ENCODE results near the gene OTOP1. TPM values are rescaled to one million over a fixed set of nuclear protein-coding genes. Genes with fewer than 3 reads are reported as not detected.
"Not testable (repeated sequence)": the region's sequence is repeated elsewhere in the genome, so short reads cannot be mapped to it uniquely, and the experiment has no call there.

Gene OTOP1
- polyA plus RNA-seq, 3 donors, result not detected

DNA sequence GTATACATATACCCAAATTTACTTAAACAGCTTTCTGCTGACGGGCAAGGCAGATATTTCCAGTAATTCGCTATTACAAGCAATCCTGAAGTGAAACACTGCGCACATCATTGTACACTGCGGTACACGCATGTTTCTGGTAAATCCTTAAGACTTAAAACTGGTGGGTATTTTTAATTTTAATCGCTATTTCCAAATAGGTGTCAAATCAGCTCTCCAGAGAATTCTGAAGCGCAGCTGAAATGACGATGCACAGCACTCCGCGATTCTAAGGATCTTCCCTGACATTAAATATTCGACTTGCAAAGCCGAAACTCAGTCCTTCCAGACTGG, 20.9 kb upstream of the OTOP1 start:
- DNase-seq (ENCODE audit: extremely low read depth in 1 of 11, low read depth in 9 of 11, low spot score in 4 of 11), result no peak

DNA sequence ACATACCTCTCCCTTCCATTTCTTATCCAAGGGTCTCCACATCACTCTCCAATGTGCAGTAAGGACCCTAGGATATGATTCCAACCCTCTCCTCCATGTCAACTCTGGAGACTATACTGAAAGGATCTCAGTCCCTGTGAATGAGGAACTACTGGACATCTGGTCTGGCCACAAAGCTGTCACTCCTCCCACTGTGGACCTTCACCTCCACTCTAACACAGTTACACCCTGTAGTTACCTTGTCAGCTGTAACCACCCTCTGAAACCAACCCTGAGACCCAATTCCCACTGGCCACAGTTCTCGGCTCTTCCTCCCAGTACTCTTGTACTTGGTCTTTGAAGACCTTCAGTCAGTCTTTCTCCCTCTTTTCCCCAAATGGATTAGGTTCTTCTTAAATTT, 18.4 kb upstream of the OTOP1 start:
- DNase-seq (ENCODE audit: extremely low read depth in 1 of 11, low read depth in 9 of 11, low spot score in 4 of 11), result no peak

DNA sequence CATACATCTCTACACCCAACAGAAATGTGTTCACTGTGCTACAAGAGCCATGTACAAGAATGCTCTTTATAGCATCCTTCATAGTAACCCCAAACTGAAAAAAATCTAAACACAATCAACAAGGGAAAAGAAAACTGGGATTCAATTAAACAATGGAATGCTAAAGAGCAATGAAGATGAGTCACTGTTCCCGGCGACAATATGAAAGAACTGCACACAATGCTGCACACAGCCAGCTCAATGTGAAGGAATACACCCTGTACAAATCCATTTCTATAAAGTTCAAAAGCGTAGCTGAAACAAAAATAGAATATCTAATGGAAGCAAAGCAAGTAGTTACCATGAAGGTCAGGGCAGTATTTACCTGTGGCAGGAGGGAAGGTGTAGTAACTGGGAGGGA, 12.8 kb upstream of the OTOP1 start:
- not testable (repeated sequence) for DNase-seq (ENCODE audit: extremely low read depth in 1 of 11, low read depth in 9 of 11, low spot score in 4 of 11)

DNA sequence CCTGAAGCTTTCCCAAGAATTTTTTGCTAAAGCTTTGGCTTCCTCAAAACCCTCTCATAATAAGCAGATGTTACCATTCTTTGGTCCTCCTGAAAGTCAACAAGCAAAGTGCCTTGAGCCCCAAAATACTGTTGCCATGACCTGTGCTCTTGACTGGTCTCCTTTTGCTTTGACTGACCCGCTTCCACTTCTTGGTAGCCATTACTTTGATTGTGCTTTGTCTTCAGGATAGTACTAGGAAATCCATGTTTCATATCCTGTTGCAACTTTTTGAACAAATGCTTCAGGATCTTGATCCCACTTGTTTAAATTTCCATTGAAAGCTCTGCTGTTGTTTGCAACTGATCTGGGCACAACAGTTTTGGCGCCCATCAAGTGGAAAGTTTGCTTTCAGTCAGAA, 6.9 kb upstream of the OTOP1 start:
- no peak for DNase-seq (ENCODE audit: extremely low read depth in 1 of 11, low read depth in 9 of 11, low spot score in 4 of 11)

DNA sequence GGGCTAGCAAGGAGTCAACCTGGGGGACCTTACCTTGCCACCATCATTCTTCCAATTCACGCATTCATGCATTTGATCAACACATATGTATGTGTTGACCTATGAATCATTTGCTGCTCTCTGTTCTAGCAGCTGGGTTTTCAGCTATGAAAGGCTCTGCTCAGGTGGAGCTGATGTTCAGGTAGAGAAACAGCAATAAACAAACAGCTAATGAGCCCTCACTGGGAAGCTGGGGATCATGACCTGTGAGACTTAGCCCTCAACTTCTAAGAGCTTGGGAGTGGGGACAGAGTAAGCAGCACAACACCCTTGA, 1.6 kb upstream of the OTOP1 start:
- DNase-seq (ENCODE audit: extremely low read depth in 1 of 11, low read depth in 9 of 11, low spot score in 4 of 11), result no peak

DNA sequence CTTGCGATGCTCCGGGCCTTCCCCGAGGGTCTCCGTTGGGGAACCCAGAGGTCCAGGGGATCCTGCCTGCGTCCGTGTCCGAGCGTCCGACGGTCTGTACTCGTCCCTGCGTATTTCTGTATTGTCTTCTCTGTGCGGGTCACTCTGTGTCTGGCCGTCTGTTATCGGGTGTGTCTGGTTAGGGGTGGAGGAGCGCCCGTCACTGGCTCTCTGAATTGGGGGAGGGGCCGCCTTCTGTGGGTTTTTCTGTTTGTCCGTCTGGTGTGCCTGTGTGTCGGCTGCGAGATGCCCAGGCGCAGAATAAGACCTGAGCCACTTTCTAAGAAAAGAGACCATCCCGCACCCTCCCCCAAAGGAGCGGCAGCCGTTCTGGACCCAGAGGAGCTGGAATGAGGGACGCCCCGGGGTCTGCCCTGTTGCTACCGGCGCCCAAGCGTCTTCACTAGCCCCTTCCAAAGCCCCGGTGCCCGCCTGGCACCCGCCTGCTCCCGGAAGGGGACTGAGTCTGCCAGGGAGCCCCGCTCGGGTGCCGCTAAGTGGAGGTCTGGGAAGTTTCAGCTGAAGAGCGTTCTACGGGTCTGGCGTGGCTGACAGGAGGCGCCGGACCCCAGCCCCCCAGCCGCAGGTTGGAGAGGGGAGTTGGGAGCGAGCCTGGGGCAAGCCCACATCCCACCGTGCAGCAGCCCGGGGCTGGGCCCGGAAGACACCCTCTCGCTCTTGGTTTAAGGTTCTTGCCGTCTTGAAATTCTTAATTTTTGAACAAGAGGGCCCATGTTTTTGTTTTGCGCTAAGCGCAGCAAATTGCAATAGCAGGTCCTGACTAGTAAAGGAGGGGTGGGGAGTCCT, 1.0 kb upstream of the OTOP1 start:
- DNase-seq (ENCODE audit: extremely low read depth in 1 of 11, low read depth in 9 of 11, low spot score in 4 of 11), result no peak

DNA sequence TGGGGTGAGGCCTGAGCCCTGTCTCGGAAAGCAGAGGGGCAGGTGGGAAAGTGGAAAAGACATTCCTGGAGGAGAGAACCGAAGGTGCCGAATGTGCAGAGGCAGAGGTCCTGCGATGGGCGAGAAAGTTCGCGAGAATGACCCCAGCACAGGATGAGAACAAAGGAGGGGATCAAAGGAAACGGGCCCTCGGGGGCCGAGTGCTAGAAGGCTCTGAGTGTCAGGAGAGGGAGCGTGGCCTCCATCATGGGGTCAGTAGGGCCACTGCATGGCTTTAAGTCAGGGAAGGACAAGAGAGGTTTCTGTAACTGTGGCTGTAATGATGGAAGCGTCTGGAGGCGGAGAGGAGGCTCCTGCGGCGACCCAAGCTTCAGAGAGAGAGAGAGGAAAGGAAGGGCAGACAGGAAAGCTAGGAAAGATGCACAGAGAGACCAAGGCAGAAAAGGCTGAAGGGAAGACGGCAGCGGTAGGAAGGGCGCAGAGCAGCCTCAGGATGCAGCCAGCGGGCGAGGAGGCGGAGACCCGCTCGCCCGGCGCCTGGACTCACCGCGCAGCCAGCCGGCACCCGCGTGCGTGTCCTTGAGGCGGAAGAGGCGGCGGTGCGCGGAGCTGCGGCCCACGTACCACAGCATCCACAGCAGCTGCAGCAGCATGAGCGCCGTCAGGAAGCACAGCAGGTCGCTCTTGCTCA, 669 bp downstream of the OTOP1 start:
- DNase-seq (ENCODE audit: extremely low read depth in 1 of 11, low read depth in 9 of 11, low spot score in 4 of 11), result no peak

DNA sequence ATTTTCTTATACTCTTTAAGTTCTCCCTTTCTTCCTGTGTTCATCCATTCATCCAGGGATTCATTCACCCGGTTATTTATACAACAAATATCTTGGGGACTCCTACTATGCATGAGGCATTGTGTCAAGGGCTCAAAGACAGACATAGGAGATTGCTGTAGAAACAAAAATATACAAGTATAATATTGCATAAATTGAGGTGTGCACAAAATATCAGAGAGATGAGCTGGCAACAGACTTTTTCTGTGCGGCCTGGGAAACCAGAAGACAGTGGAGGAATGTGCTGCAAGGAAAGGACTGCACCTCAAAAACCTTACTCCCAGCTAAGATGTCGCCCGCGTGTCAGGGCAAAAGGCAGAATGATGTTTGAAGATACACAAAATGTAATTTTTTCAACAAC, 9.6 kb downstream of the OTOP1 start:
- DNase-seq (ENCODE audit: extremely low read depth in 1 of 11, low read depth in 9 of 11, low spot score in 4 of 11), result no peak

DNA sequence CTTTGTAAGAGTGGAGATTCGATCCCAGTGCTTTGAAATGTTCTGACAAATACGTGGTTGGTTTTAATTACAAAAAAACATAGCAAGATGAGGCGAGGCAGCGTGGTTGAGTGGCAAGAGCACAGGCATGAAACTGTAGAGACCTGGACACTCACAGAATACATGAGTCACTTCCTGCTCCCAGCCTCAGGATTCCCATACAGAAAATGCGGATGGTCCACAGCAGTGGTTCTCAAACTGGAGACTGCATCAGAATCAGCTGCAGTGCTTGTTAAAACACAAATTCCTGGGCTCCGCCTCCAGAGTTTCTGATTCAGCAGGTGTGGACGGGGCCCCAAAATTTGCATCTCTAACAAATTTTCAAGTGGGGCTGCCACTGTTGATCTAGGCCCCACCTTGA, 10.1 kb downstream of the OTOP1 start:
- DNase-seq (ENCODE audit: extremely low read depth in 1 of 11, low read depth in 9 of 11, low spot score in 4 of 11), result no peak

DNA sequence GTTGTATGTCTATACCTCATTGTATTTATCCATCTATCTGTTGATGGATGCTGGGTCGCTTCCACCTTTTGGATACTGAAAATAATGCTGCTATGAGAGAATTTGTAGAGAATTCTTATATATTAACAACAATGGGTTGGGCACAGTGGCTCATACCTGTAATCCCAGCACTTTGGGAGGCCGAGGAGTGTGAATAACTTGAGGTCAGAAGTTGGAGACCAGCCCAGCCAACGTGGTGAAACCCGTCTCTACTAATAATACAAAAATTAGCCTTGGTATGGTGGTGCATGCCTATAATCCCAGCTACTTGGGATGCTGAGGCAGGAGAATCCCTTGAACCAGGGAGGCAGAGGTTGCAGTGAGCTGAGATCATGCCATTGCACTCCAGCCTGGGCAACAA, 13.1 kb downstream of the OTOP1 start:
- DNase-seq (ENCODE audit: extremely low read depth in 1 of 11, low read depth in 9 of 11, low spot score in 4 of 11), result not testable (repeated sequence)

GRCh38 chr4:4206204-4206603, 20.5 kb downstream of the OTOP1 start:
- no peak for DNase-seq (ENCODE audit: extremely low read depth in 1 of 11, low read depth in 9 of 11, low spot score in 4 of 11)

DNA sequence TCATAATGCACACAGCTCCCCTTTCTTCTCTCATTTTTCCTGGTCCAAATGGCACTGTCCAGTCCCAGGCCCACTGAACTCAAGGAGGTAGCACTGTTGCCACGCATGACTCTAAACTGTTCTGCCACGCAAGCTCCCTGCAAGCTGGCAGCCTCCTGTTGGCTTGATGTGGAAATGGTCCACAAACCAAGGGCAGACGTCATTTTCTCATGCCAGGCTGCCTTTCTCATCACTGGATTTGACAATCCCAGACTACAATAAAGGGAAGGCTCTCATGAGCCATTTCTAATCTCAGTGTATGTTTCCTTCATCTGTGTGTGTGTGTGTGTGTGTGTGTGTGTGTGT, 22.4 kb downstream of the OTOP1 start:
- DNase-seq (ENCODE audit: extremely low read depth in 1 of 11, low read depth in 9 of 11, low spot score in 4 of 11), result no peak

DNA sequence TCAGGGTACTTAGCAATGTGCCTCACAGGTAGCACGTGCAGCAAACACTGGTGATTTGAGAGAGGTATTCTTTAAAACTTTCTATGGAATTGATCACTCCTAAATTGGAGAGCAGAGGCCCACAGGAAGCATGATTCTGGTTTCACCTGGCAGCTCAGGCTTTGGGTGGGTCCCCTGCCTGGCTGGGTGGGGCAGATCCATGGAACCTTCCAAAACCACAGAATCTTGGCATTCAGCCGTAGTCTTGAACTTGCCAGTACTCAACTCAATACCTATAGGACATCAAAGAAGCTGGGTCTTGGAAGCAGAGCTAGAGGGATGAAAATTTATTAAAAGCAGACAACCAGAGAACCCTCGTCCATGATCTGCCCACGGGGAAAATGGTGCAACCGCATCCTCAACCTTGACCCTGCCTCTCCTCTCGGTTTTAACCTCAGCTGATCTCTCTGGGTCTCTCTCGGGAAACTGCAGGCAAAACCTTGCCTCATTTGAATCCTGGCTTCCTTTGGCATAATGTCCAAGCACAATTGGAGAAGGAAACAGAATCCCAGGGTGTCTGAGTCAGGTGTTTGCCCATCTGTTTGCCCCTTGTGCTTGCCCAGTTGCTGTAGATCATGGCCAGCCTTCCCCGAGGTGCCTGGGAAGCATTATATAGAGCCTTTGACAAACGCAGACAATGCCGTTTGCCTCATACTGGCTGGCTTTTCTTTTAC, 22.9 kb downstream of the OTOP1 start:
- no peak for DNase-seq (ENCODE audit: extremely low read depth in 1 of 11, low read depth in 9 of 11, low spot score in 4 of 11)

DNA sequence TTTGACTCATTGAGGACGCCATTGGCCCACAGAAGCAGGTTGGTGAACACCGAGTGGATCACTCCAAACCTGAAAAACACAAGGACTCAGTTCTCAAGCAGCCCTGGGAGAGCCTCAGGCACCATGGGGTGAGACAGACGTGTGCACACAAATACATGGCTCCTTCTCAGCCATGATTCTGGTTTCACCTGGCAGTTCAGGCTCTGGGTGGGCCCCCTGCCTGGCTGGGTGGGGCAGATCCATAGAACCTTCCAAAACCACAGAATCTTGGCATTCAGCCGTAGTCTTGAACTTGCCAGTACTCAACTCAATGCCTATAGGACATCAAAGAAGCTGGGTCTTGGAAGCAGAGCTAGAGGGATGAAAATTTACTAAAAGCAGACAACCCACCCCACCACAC, 24.2 kb downstream of the OTOP1 start:
- no peak for DNase-seq (ENCODE audit: extremely low read depth in 1 of 11, low read depth in 9 of 11, low spot score in 4 of 11)

DNA sequence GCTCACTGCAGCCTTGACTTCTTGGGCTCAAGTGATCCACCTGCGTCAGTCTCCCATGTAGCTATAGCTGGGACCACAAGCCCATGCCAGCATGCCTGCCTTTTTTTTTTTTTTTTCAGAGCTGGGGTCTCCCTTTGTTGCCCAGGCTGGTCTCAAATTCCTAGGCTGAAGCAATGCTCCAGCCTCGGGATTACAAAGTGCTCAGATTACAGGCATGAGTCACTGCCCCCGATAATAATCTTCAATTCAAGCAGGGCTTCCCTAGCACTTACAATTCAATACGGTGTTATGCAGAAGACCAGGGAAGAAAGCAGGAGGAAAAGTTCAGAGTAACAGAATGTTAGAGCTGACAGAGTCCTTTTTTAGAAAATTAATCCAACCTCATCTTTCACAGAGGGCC, 26.1 kb downstream of the OTOP1 start:
- DNase-seq (ENCODE audit: extremely low read depth in 1 of 11, low read depth in 9 of 11, low spot score in 4 of 11), result no peak

GRCh38 chr4:4195354-4195753, 31.4 kb downstream of the OTOP1 start:
- no peak for DNase-seq (ENCODE audit: extremely low read depth in 1 of 11, low read depth in 9 of 11, low spot score in 4 of 11)

DNA sequence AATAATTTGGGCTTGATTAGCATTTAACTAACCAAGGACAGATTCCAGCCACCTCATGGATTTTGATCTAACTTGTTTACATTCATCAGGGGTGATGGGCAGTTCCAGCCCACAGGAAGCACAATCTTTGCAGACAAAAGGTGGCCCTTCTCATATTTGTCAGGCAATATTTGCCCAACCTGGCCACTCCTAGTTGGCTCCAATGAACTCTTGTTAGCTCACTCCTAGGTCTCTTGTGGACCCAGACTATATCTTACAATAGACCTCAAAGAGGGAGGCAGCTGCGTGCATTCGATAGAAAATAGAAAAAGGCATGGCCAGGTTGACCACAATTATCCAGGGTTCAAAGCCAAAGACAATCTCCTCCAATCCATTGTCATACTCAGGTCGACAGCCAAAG, 38.2 kb downstream of the OTOP1 start:
- DNase-seq (ENCODE audit: extremely low read depth in 1 of 11, low read depth in 9 of 11, low spot score in 4 of 11), result not testable (repeated sequence)

DNA sequence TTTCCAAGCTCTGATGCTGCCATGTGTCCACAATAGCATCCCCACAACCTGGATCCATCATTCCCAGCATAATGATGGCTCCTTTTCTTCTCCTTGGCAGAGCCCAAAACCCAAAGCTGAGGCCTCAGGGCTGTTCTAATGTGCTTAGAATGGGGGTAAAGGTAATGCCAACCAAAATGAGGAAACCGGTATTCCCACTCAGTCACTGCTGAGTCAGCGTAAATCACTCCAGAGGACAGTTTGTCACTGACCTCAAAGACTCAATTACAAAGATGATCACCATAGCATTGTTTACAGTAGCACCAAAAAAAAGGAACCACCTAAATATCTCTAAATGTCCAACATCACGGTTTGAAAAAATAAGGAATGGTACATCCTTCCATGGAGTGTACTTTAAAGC, 41.2 kb downstream of the OTOP1 start:
- no peak for DNase-seq (ENCODE audit: extremely low read depth in 1 of 11, low read depth in 9 of 11, low spot score in 4 of 11)

GRCh38 chr4:4182835-4183568, 43.7 kb downstream of the OTOP1 start:
- peak in 4 of 11 donors; percentile 9 to 23 (median 15) for DNase-seq (ENCODE audit: extremely low read depth in 1 of 11, low read depth in 9 of 11, low spot score in 4 of 11)

DNA sequence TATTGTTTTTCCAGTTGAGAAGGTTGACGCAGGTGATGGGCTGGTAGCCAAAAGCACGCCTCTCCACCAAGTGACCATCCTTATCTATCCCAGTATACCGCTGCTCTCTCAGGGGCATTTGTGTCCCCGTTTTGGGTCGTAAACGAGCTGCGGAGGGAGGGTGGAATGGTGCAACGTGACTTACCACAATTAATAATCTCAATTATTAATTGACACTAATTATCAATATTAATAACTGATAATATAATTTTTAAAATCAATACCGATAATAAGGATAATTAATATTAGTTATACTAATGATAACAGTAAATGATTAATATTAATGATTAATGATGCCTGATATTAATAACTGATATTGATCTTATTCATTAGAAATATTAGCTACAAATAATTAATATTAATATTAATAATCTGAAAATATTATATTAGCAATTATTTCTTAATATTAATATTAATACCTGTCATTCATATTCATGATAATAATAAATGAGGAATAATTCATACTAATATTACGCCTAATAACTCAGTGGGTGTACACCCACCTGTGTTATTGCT, 56.1 kb downstream of the OTOP1 start:
- no peak for DNase-seq (ENCODE audit: extremely low read depth in 1 of 11, low read depth in 9 of 11, low spot score in 4 of 11)

Data from renal cortex interstitium (tissue), 11 donors.